Activated effector memory CD4-positive, alpha-beta T cell treated with anti-CD3 and anti-CD28 coated beads, Interleukin-2, amount 50 U/mL, for 16 hours (primary cell): ENCODE measurements around the gene PHACTR4.
A peak's percentile ranks its signal among the peaks of the same experiment; 100 is the strongest.
"Not testable (repeated sequence)": the region's sequence is repeated elsewhere in the genome, so short reads cannot be mapped to it uniquely, and the experiment has no call there.

ENCODE experiments used
- DNase-seq: peaks from one replicate; pipeline ENCODE4 v3.0.0-alpha.2; 2020

The PHACTR4 gene

GRCh38 chr1:28506907-28507246 lies 137.3 kb downstream of the PHACTR4 start:
- DNase-seq, result no peak

GRCh38 chr1:28507247-28507645 lies 137.7 kb downstream of the PHACTR4 start:
- DNase-seq, result peak; percentile 72

- DNase-seq, result peak; percentile 63
These were observed 138.3 kb downstream of the PHACTR4 start for GRCh38 chr1:28507646-28508434.

- DNase-seq, result peak; percentile 65
These were observed 138.9 kb downstream of the PHACTR4 start for GRCh38 chr1:28508435-28508754.

- DNase-seq, result peak; percentile 75
These were observed 140.2 kb downstream of the PHACTR4 start for GRCh38 chr1:28509705-28510272.

- peak; percentile 68 for DNase-seq
These were observed 140.9 kb downstream of the PHACTR4 start for GRCh38 chr1:28510273-28510969.

- peak; percentile 51 for DNase-seq
These were observed 141.5 kb downstream of the PHACTR4 start for GRCh38 chr1:28510970-28511440.

- DNase-seq, result peak; percentile 63
These were observed 142.6 kb downstream of the PHACTR4 start for GRCh38 chr1:28512058-28512611.

GRCh38 chr1:28514445-28514933 lies 144.9 kb downstream of the PHACTR4 start:
- not testable (repeated sequence) for DNase-seq

- DNase-seq, result no peak
These were observed 147.0 kb downstream of the PHACTR4 start for GRCh38 chr1:28516518-28516956.

- DNase-seq, result no peak
These were observed 148.1 kb downstream of the PHACTR4 start for GRCh38 chr1:28517649-28517999.

- DNase-seq, result peak; percentile 96
These were observed 148.6 kb downstream of the PHACTR4 start for GRCh38 chr1:28518000-28518744.

- DNase-seq, result peak; percentile 71
These were observed 149.3 kb downstream of the PHACTR4 start for GRCh38 chr1:28518745-28519341.

- DNase-seq, result no peak
These were observed 150.6 kb downstream of the PHACTR4 start for GRCh38 chr1:28519946-28520725.

- not testable (repeated sequence) for DNase-seq
These were observed 151.3 kb downstream of the PHACTR4 start for GRCh38 chr1:28520796-28521195.

GRCh38 chr1:28521502-28522164 lies 152.1 kb downstream of the PHACTR4 start:
- no peak for DNase-seq

- not testable (repeated sequence) for DNase-seq
These were observed 153.0 kb downstream of the PHACTR4 start for GRCh38 chr1:28522537-28522936.

- not testable (repeated sequence) for DNase-seq
These were observed 155.6 kb downstream of the PHACTR4 start for GRCh38 chr1:28525002-28525642.

GRCh38 chr1:28526886-28527285 lies 157.3 kb downstream of the PHACTR4 start:
- no peak for DNase-seq

GRCh38 chr1:28530456-28530855 lies 160.9 kb downstream of the PHACTR4 start:
- DNase-seq, result no peak
